Fibroblast of mammary gland (primary cell): Measurements from ENCODE around the gene TFAP2B.

Experiments
- DNase-seq: peaks from one replicate; pipeline ENCODE4 v3.0.0-alpha.2; 2010; ENCODE audit warnings: low read depth
- H3K4me3 ChIP-seq: 2 replicates; pipeline ENCODE4 v1.5.1; 2011; ENCODE audit warnings: low read depth, mild to moderate bottlenecking, low read length, moderate library complexity; ENCODE audit not compliant: control insufficient read depth
- TF ChIP-seq, protein P1 (sequence below): conservative IDR thresholded peaks from 2 replicates; pipeline ENCODE4 v1.5.1; 2011; ENCODE audit warnings: low read depth, low read length, inconsistent platforms; ENCODE audit not compliant: control insufficient read depth, insufficient read depth

TFAP2B gene

DNA sequence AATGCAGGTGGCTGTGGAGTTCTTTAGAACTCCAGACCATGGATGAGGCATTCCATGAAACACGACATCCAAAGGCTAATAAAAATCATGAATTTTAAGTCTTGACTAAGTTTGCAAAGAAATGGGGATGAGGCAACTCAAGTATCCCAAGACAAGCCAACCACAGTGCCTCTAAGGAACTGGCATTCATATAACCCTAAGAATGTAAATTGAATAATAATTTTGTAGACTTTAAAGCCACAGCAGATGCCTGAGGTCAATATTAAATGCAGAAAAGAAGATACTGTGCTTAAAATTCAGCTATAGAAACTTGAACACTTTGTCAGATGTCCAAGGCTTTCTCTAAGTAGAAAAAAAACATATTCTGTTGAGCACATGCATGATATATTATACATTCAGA is 54.5 kb downstream of the TFAP2B start:
- TF ChIP-seq, protein P1, sequence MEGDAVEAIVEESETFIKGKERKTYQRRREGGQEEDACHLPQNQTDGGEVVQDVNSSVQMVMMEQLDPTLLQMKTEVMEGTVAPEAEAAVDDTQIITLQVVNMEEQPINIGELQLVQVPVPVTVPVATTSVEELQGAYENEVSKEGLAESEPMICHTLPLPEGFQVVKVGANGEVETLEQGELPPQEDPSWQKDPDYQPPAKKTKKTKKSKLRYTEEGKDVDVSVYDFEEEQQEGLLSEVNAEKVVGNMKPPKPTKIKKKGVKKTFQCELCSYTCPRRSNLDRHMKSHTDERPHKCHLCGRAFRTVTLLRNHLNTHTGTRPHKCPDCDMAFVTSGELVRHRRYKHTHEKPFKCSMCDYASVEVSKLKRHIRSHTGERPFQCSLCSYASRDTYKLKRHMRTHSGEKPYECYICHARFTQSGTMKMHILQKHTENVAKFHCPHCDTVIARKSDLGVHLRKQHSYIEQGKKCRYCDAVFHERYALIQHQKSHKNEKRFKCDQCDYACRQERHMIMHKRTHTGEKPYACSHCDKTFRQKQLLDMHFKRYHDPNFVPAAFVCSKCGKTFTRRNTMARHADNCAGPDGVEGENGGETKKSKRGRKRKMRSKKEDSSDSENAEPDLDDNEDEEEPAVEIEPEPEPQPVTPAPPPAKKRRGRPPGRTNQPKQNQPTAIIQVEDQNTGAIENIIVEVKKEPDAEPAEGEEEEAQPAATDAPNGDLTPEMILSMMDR = no peak
- no peak overlapping the region for H3K4me3 ChIP-seq
- no peak for DNase-seq

GRCh38 chr6:50884364-50884763 is 65.7 kb downstream of the TFAP2B start:
- TF ChIP-seq, protein P1 = no peak
- no peak for DNase-seq
- H3K4me3 ChIP-seq = no peak overlapping the region

- TF ChIP-seq, protein P1 = no peak
- no peak for DNase-seq
- no peak overlapping the region for H3K4me3 ChIP-seq
These were observed 68.4 kb downstream of the TFAP2B start for GRCh38 chr6:50887112-50887511.

DNA sequence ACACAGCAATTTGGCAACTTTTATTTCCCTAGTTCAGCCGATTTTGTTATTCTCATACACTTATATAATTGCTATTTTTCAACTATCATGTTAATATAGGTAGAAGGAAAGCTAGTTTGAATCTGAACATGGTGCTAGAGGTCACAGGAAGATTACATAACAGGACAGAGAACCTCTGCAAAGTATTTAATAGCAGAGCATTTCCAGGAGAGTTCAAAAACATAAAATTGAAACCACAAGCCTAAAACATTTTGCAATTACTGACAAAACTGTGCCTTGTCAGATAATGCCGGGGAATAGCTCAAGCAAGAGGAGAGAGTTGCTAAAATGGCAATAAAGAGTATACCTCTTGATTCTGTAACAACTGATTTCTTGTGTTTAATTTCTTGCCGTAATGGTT is 70.8 kb downstream of the TFAP2B start:
- H3K4me3 ChIP-seq = no peak overlapping the region
- TF ChIP-seq, protein P1 = no peak
- DNase-seq = no peak

DNA sequence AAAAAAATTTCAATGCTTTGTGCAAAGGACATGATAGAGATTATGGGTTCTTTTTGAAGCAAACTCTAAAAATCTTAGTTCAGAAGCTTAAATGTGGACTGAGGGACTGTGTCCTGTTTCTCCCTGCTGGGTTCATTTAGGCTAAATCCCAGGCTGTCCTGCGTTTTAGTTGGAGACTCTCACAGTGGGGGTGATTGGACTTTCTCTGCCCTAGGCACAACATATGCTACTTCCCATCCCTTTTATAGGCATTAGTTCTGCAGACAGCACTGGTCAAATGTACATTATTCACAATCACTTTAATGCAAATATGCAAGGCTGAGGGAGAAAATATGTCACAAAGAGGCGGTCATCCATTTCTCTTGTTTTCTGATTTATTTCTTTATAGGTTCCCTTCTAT is 71.3 kb downstream of the TFAP2B start:
- no peak for DNase-seq
- TF ChIP-seq, protein P1 = no peak
- H3K4me3 ChIP-seq = no peak overlapping the region

- TF ChIP-seq, protein P1 = no peak
- H3K4me3 ChIP-seq = no peak overlapping the region
- no peak for DNase-seq
These were observed 71.9 kb downstream of the TFAP2B start for GRCh38 chr6:50890579-50890978.

DNA sequence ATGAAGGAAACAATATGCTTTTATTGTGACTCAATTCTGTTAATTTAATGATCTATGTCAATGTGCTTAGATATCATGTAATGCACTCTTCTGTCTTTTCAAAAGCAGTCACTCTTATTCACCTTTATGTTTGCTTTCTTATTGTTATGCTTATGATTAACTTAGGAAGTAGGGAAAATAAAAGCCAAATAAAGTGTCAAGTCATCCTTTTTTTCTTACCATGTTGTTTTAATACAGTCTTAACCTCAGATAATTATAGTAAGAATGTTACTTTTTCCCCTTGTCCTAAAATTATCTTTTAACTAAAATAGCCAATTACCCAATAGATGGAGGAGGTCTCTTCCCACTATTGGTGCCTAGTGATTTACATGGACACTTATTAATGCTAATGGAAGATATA is 72.6 kb downstream of the TFAP2B start:
- H3K4me3 ChIP-seq = no peak overlapping the region
- DNase-seq = no peak
- TF ChIP-seq, protein P1 = no peak
